Measurements from ENCODE around the gene L3MBTL2. TPM values are rescaled to one million over a fixed set of nuclear protein-coding genes. Genes with fewer than 3 reads are reported as not detected.

Gene L3MBTL2
- total and polyA plus RNA-seq, 2 of the 13 experiments (the other 11 are each of a cell fraction or from before 2014, with no cell fraction given), result 13.8 to 33.7 TPM

GRCh38 chr22:41206719-41207118 lies 1.6 kb downstream of the L3MBTL2 start (continued):
- no peak for TF ChIP-seq CENPBD1 (CRISPR knock-in tag; IDR thresholded peaks at IDR 0.05; ENCODE audit: borderline replicate concordance, low read depth)
- no peak for TF ChIP-seq TFDP2 (CRISPR knock-in tag; IDR thresholded peaks at IDR 0.05)
- TF ChIP-seq TMF1 (CRISPR knock-in tag; IDR thresholded peaks at IDR 0.05; ENCODE audit: low read depth), result no peak

GRCh38 chr22:41215409-41215808 lies 10.3 kb downstream of the L3MBTL2 start:
- no TSS peak for BruUV-seq (replicated peaks)
- H3K79me2 ChIP-seq (ENCODE audit: insufficient read depth, low read length), result no peaks in the 10 kb centered on the region
- intact Hi-C loops (cut with micrococcal nuclease; ENCODE audit: unreplicated experiment) (no loop called here), in situ Hi-C loops (cut with HindIII; ENCODE audit: extremely low pct_ligation_motif_present, low pct_unique_long_range_greater_than_20kb) (no loop called here)
- no peaks in the 10 kb centered on the region; a peak in 1 of 5 replicates for H3K27me3 ChIP-seq (ENCODE audit: control insufficient read depth in 1 of 2, insufficient read depth in 2 of 2, low read length in 2 of 2)
- H4K20me1 ChIP-seq (ENCODE audit: insufficient read depth, low read length), result no peaks in the 10 kb centered on the region
- ATAC-seq, result no peak
- POLR2A ChIA-PET, result no interaction called here
- WGBS (ENCODE audit: low lambda C conversion rate), result 99% methylated on average over 10 of the region's 10 CpGs
- CTCF ChIA-PET (ENCODE audit: low intra/inter-chr PET ratio, low total read pairs), result no interaction called here
- H3K4me1 ChIP-seq (ENCODE audit: insufficient read depth, low read length), result no peaks in the 10 kb centered on the region
- TF ChIP-seq ZNF335 (CRISPR knock-in tag; IDR thresholded peaks at IDR 0.05), result no peak
- TF ChIP-seq ZNF775 (CRISPR knock-in tag; IDR thresholded peaks at IDR 0.05; ENCODE audit: borderline replicate concordance), result no peak
- TF ChIP-seq ZBTB3 (CRISPR knock-in tag; IDR thresholded peaks at IDR 0.05; ENCODE audit: borderline replicate concordance, low read depth), result no peak
- no peak for TF ChIP-seq ZNF710 (CRISPR knock-in tag; IDR thresholded peaks at IDR 0.05; ENCODE audit: borderline replicate concordance)
- TF ChIP-seq SALL1 (CRISPR knock-in tag; IDR thresholded peaks at IDR 0.05), result no peak
- no peak for TF ChIP-seq ZNF598 (CRISPR knock-in tag; IDR thresholded peaks at IDR 0.05; ENCODE audit: borderline replicate concordance)
- TF ChIP-seq ZNF326 (CRISPR knock-in tag; IDR thresholded peaks at IDR 0.05; ENCODE audit: borderline replicate concordance), result no peak
- TF ChIP-seq POLR2AphosphoS2 (IDR thresholded peaks at IDR 0.05; ENCODE audit: low read depth, low read length), result no peak
- no peak for TF ChIP-seq ZNF569 (CRISPR knock-in tag; IDR thresholded peaks at IDR 0.05; ENCODE audit: borderline replicate concordance)
- no peak for TF ChIP-seq PRDM15 (CRISPR knock-in tag; IDR thresholded peaks at IDR 0.05)
- no peak for TF ChIP-seq ZNF232 (CRISPR knock-in tag; IDR thresholded peaks at IDR 0.05; ENCODE audit: borderline replicate concordance)
- no peak for FAIRE-seq
- H3K9me3 ChIP-seq (ENCODE audit: low read length), result no peaks in the 10 kb centered on the region
- H3K36me3 ChIP-seq (replicated peaks in 1 of 2; ENCODE audit: control insufficient read depth in 1 of 2, insufficient read depth in 2 of 2, low read length in 2 of 2), result peaks cover 1 to 24% of the 10 kb centered on the region in 2 experiments; a peak in 4 of 5 replicates
- no peak overlapping the region for H3K27ac ChIP-seq (ENCODE audit: extremely low read length, insufficient read depth, low read length)
- no peak for DNase-seq (ENCODE audit: low spot score)
- H3K9ac ChIP-seq (ENCODE audit: insufficient read depth, low read depth, low read length), result no peak overlapping the region
- H2AFZ ChIP-seq (ENCODE audit: low read length), result no peak overlapping the region
- H3K4me2 ChIP-seq (ENCODE audit: low read depth, low read length), result no peak overlapping the region
- H3K4me3 ChIP-seq (replicated peaks in 1 of 3; ENCODE audit: insufficient read depth in 1 of 3, low read depth in 2 of 3, low read length in 3 of 3), result no peak overlapping the region
